Peyer's patch (tissue), 4 donors: ENCODE results near the gene CMTR1. TPM values are rescaled to one million over a fixed set of nuclear protein-coding genes. Genes with fewer than 3 reads are reported as not detected.

ENCODE experiments used
- DNase-seq, 3 donors: peaks; one replicate each; pipeline ENCODE4 v3.0.0-alpha.2; 2017 to 2019
- H3K27ac ChIP-seq, 4 donors: fragments of 200-600 bp; sonication (generic); one replicate each; pipeline ENCODE4 v1.5.1; 2016 to 2019
- H3K27me3 ChIP-seq, 2 donors: fragments of 200-600 bp; sonication (generic); one replicate each; pipeline ENCODE4 v1.5.1; 2019
- H3K36me3 ChIP-seq, 3 donors: fragments of 200-600 bp; sonication (generic); one replicate each; pipeline ENCODE4 v1.5.1; 2016 to 2019
- H3K4me1 ChIP-seq, 4 donors: fragments of 200-600 bp; sonication (generic); one replicate each; pipeline ENCODE4 v1.5.1; 2016 to 2019
- H3K4me3 ChIP-seq, 4 donors: fragments of 200-600 bp; sonication (generic); 1 replicate in 3 of 4; 2 replicates in 1 of 4; pipeline ENCODE4 v1.5.1; 2016 to 2019; ENCODE audit warnings: mild to moderate bottlenecking in 1 of 4
- H3K9me3 ChIP-seq, 4 donors: fragments of 200-600 bp; sonication (generic); one replicate each; pipeline ENCODE4 v1.5.1; 2016 to 2019; ENCODE audit warnings: mild to moderate bottlenecking in 1 of 4
- CTCF ChIP-seq, 6 experiments: fragments of 450-650 bp in 4 of 6; fragments of 200-600 bp in 2 of 6; sonication (generic) in 1 of 6; IDR thresholded peaks; one replicate each; pipeline ENCODE4 v1.5.1; 2017 to 2019; ENCODE audit warnings: antibody characterized with exemption in 6 of 6, mild to moderate bottlenecking in 3 of 6, moderate library complexity in 1 of 6
- POLR2A ChIP-seq, 2 donors: fragments of 450-650 bp; IDR thresholded peaks; one replicate each; pipeline ENCODE4 v1.5.1; 2017; ENCODE audit warnings: antibody characterized with exemption in 2 of 2, mild to moderate bottlenecking in 2 of 2, moderate library complexity in 2 of 2
- total RNA-seq, 4 donors: library from RNA; depleted of rRNA; stranded (reverse); fragments of >200 nt; gene quantifications; one replicate each; pipeline ENCODE4 v1.1.0, GENCODE V29; 2016

CMTR1 gene
- total RNA-seq, 4 donors from 2014 or later = 19.3 to 135 (median 41.7) TPM

- Histone ChIP-seq H3K4me1 (no peaks in the 10 kb centered on the region), H3K27me3 (no peaks in the 10 kb centered on the region), H3K36me3 (peaks cover 0 to 29% (median 0%) of the 10 kb centered on the region in 3 donors), H3K27ac (no peak overlapping the region), H3K9me3 (no peaks in the 10 kb centered on the region), H3K4me3 (no peak overlapping the region)
- no peak for TF ChIP-seq POLR2A (IDR thresholded peaks at IDR 0.05)
- peak; percentile 71 to 87 (median 84) for TF ChIP-seq CTCF (IDR thresholded peaks at IDR 0.05)
- DNase-seq = peak; percentile 60 to 80 (median 77)
Measured at GRCh38 chr6:37483917-37484785, 51.1 kb downstream of the CMTR1 start.

- peaks cover 0 to 22% (median 0%) of the 10 kb centered on the region in 3 donors for H3K36me3 ChIP-seq
- H3K27me3 ChIP-seq = no peaks in the 10 kb centered on the region
- TF ChIP-seq CTCF (IDR thresholded peaks at IDR 0.05) = no peak
- H3K27ac ChIP-seq = no peak overlapping the region
- H3K4me1 ChIP-seq = no peaks in the 10 kb centered on the region
- peak in 1 of 3 donors; percentile 29 for DNase-seq
- H3K4me3 ChIP-seq = no peak overlapping the region
- no peaks in the 10 kb centered on the region for H3K9me3 ChIP-seq
Measured at GRCh38 chr6:37484786-37485170, 51.8 kb downstream of the CMTR1 start.

GRCh38 chr6:37485291-37485702 lies 52.3 kb downstream of the CMTR1 start:
- peak in 1 of 3 donors; percentile 43 for DNase-seq
- H3K27me3 ChIP-seq = no peaks in the 10 kb centered on the region
- no peaks in the 10 kb centered on the region for H3K4me1 ChIP-seq
- H3K4me3 ChIP-seq = no peak overlapping the region
- no peaks in the 10 kb centered on the region for H3K9me3 ChIP-seq
- TF ChIP-seq POLR2A (IDR thresholded peaks at IDR 0.05) = no peak
- no peak for TF ChIP-seq CTCF (IDR thresholded peaks at IDR 0.05)
- no peak overlapping the region for H3K27ac ChIP-seq
- peaks cover 0 to 17% (median 0%) of the 10 kb centered on the region in 3 donors for H3K36me3 ChIP-seq

GRCh38 chr6:37486121-37486839 lies 53.3 kb downstream of the CMTR1 start:
- Histone ChIP-seq H3K4me3 (no peak overlapping the region), H3K27ac (no peak overlapping the region), H3K4me1 (no peaks in the 10 kb centered on the region), H3K9me3 (no peaks in the 10 kb centered on the region), H3K27me3 (no peaks in the 10 kb centered on the region), H3K36me3 (peaks cover 0 to 9% (median 0%) of the 10 kb centered on the region in 3 donors)
- DNase-seq = peak in 1 of 3 donors; percentile 28
- no peak for TF ChIP-seq POLR2A (IDR thresholded peaks at IDR 0.05)
- TF ChIP-seq CTCF (IDR thresholded peaks at IDR 0.05) = no peak

GRCh38 chr6:37487591-37488380 lies 54.8 kb downstream of the CMTR1 start:
- peaks cover 0 to 2% (median 0%) of the 10 kb centered on the region in 3 donors for H3K36me3 ChIP-seq
- H3K9me3 ChIP-seq = no peaks in the 10 kb centered on the region
- TF ChIP-seq CTCF (IDR thresholded peaks at IDR 0.05) = no peak
- TF ChIP-seq POLR2A (IDR thresholded peaks at IDR 0.05) = no peak
- no peaks in the 10 kb centered on the region for H3K4me1 ChIP-seq
- no peaks in the 10 kb centered on the region for H3K27me3 ChIP-seq
- no peak overlapping the region for H3K4me3 ChIP-seq
- no peak overlapping the region for H3K27ac ChIP-seq
- DNase-seq = peak in 1 of 3 donors; percentile 42
